DND-41 (cell line): ENCODE results near the gene ZNF275.

Experiments
- ATAC-seq: fragments of 200-7000 bp; cut with Tn5 transposase; 3 replicates; pipeline ENCODE4 v1.9.1; 2021; ENCODE audit warnings: low read depth; ENCODE audit not compliant: insufficient read depth
- DNase-seq: peaks from one replicate; pipeline ENCODE4 v3.0.0-alpha.2; 2020
- H2AFZ ChIP-seq: 2 replicates; pipeline ENCODE4 v1.6.0; 2012; ENCODE audit warnings: low read depth, low read length
- H3K27ac ChIP-seq: 2 replicates; pipeline ENCODE4 v1.5.1; 2012; ENCODE audit warnings: low read length, inconsistent platforms
- H3K27me3 ChIP-seq: fragments of 200-600 bp; sonication (generic); 2 replicates; pipeline ENCODE4 v1.6.0; 2012; ENCODE audit warnings: low read length, mild to moderate bottlenecking, inconsistent platforms; ENCODE audit not compliant: insufficient read depth, poor library complexity
- H3K36me3 ChIP-seq: 2 replicates; pipeline ENCODE4 v1.5.1; 2012; ENCODE audit warnings: low read length, inconsistent platforms; ENCODE audit not compliant: insufficient read depth
- H3K4me1 ChIP-seq: 2 replicates; pipeline ENCODE4 v1.5.1; 2012; ENCODE audit warnings: mild to moderate bottlenecking, low read length; ENCODE audit not compliant: insufficient read depth
- H3K4me2 ChIP-seq: 2 replicates; pipeline ENCODE4 v1.6.0; 2012; ENCODE audit warnings: mild to moderate bottlenecking, moderate library complexity, low read length, inconsistent platforms; ENCODE audit not compliant: insufficient read depth
- H3K4me3 ChIP-seq, 2 experiments: fragments of 200-600 bp in 1 of 2; shearing (Covaris generic) in 1 of 2; 2 replicates each; pipeline ENCODE4 v1.5.1; 2012 to 2016; ENCODE audit warnings: inconsistent platforms in 2 of 2, low read length in 2 of 2, mild to moderate bottlenecking in 2 of 2, low read depth in 1 of 2, moderate library complexity in 1 of 2
- H3K79me2 ChIP-seq: 2 replicates; pipeline ENCODE4 v1.6.0; 2012; ENCODE audit warnings: low read length, inconsistent platforms; ENCODE audit not compliant: insufficient read depth
- H3K9ac ChIP-seq: 2 replicates; pipeline ENCODE4 v1.6.0; 2012; ENCODE audit warnings: low read depth, mild to moderate bottlenecking, inconsistent platforms, low read length, moderate library complexity
- H3K9me3 ChIP-seq: 2 replicates; pipeline ENCODE4 v1.5.1; 2012; ENCODE audit warnings: low read length, moderate library complexity, mild to moderate bottlenecking, inconsistent platforms; ENCODE audit not compliant: insufficient read depth, severe bottlenecking
- H4K20me1 ChIP-seq: 2 replicates; pipeline ENCODE4 v1.6.0; 2012; ENCODE audit warnings: low read length; ENCODE audit not compliant: insufficient read depth
- EZH2 ChIP-seq: IDR thresholded peaks from 3 replicates; pipeline ENCODE4 v1.6.1; 2012; ENCODE audit warnings: borderline replicate concordance, low read depth, mild to moderate bottlenecking, moderate library complexity, low read length, inconsistent platforms; ENCODE audit not compliant: severe bottlenecking
- TF ChIP-seq, protein P1 (sequence below): IDR thresholded peaks from 2 replicates; pipeline ENCODE4 v1.5.1; 2012; ENCODE audit warnings: borderline replicate concordance, low read length, moderate library complexity, mild to moderate bottlenecking; ENCODE audit not compliant: poor library complexity, severe bottlenecking; ENCODE audit errors: extremely low read depth

ZNF275 gene

DNA sequence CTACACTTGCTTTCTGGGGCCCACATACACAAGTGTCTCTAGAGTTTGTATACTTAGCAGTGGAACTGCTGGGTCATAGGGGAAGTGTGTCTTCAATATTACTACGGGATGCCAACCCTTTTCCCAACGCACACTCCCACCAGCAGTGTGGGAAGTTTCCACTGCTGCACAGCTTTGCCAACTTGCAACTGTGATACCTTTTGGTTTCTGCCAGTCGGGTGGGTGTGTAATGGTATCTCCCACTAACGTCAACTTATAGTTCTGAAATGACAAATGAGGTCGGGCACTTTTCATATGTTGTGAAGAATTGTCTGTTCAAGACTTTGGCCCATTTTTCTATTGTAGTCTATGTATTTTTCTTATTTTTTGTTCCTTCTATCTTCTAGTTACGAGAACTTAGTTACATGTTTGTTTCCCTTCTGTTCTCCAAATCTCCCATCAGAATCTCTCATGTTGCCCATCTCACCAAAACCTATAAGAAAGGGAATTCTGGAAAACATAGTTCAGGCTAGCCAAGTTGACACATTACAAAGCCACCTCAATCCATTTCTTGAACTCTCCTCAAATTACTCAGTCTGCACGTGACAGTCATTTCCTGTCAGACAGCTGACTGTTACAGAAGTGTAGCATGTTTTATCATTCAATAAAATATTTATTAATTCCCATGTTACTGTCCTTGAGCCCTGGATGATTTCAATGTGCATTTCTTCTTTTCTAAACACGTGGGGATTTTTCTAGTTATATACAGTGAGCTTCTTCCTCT lies 36.5 kb downstream of the ZNF275 start:
- Histone ChIP-seq H3K4me1 (no peaks in the 10 kb centered on the region), H2AFZ (no peak overlapping the region), H3K4me2 (no peak overlapping the region), H3K9ac (no peak overlapping the region), H3K27ac (no peak overlapping the region), H3K36me3 (no peaks in the 10 kb centered on the region), H3K79me2 (no peaks in the 10 kb centered on the region), H3K27me3 (no peaks in the 10 kb centered on the region), H4K20me1 (no peaks in the 10 kb centered on the region), H3K4me3 (no peak overlapping the region), H3K9me3 (no peaks in the 10 kb centered on the region)
- no peak for ATAC-seq
- DNase-seq: no peak
- TF ChIP-seq, protein P1, sequence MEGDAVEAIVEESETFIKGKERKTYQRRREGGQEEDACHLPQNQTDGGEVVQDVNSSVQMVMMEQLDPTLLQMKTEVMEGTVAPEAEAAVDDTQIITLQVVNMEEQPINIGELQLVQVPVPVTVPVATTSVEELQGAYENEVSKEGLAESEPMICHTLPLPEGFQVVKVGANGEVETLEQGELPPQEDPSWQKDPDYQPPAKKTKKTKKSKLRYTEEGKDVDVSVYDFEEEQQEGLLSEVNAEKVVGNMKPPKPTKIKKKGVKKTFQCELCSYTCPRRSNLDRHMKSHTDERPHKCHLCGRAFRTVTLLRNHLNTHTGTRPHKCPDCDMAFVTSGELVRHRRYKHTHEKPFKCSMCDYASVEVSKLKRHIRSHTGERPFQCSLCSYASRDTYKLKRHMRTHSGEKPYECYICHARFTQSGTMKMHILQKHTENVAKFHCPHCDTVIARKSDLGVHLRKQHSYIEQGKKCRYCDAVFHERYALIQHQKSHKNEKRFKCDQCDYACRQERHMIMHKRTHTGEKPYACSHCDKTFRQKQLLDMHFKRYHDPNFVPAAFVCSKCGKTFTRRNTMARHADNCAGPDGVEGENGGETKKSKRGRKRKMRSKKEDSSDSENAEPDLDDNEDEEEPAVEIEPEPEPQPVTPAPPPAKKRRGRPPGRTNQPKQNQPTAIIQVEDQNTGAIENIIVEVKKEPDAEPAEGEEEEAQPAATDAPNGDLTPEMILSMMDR: no peak
- no peak for TF ChIP-seq EZH2

DNA sequence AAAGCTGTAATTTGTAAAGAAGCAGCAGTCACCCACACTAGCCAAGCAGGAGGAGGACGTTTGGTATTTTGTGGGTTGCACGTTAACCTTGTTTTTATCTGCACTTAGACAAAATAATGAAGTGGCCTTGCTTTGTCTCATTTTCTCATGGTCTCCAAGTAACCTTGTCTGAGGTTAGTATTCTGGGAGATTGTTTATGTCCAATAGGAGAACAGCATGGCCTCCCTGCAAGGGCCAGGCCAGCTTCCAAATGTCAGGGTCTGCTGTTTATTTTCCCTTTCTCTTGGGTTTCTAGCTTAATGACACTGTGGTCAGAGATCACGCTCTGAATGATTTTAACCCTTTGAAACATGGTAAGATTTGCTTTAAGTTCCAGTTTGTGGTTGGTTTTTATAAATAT lies 37.3 kb downstream of the ZNF275 start:
- Histone ChIP-seq H2AFZ (no peak overlapping the region), H3K27ac (no peak overlapping the region), H4K20me1 (no peaks in the 10 kb centered on the region), H3K4me1 (no peaks in the 10 kb centered on the region), H3K4me2 (no peak overlapping the region), H3K9me3 (no peaks in the 10 kb centered on the region), H3K9ac (no peak overlapping the region), H3K36me3 (no peaks in the 10 kb centered on the region), H3K79me2 (no peaks in the 10 kb centered on the region), H3K4me3 (no peak overlapping the region), H3K27me3 (no peaks in the 10 kb centered on the region)
- no peak for DNase-seq
- TF ChIP-seq, protein P1: no peak
- TF ChIP-seq EZH2: no peak
- ATAC-seq: no peak

DNA sequence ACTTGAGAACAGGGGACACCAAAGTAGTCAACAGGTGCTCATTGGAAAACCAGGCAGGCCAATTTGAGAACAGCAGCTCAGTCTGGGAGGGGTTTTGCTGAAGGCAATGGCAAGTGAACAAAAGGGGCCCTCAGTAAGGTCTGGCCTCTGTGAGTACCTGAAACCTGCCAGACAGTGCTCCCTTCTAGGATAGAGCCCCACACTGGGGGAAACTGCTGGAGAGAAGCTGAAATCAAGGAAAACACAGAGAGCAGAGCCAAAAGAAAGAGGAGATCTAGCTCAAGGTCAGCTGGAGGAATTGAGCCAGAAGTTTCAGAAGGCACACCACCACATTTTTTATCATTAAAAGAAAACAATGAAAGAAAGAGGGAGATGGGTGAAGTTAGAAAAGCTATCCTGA lies 39.0 kb downstream of the ZNF275 start:
- Histone ChIP-seq H3K4me3 (no peak overlapping the region), H3K27me3 (no peaks in the 10 kb centered on the region), H3K4me1 (no peaks in the 10 kb centered on the region), H2AFZ (no peak overlapping the region), H3K36me3 (no peaks in the 10 kb centered on the region), H3K79me2 (no peaks in the 10 kb centered on the region), H3K27ac (no peak overlapping the region), H3K9ac (no peak overlapping the region), H4K20me1 (no peaks in the 10 kb centered on the region), H3K9me3 (no peaks in the 10 kb centered on the region), H3K4me2 (no peak overlapping the region)
- DNase-seq (no peak), ATAC-seq (no peak)
- TF ChIP-seq, protein P1: no peak
- TF ChIP-seq EZH2: no peak

DNA sequence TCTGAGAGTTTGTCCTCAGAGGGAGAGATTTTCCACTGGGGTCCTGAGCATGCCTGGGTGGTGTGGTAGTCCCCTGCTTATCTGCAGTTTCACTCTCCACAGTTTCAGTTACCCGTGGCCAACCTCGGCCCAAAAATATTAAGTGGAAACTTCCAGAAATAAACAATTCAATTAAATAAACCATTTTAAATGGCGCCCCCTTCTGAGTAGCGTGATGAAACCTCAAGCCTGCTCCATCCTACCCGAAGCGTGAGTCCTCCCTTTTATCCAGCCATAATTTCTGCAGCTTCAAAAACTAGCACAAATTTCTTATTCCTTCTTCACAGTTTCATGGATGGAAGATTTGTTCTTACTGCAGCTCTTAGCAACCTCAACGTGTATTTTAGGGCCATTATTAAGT lies 40.5 kb downstream of the ZNF275 start:
- TF ChIP-seq, protein P1: no peak
- TF ChIP-seq EZH2: no peak
- ATAC-seq: no peak
- H3K9ac ChIP-seq: no peak overlapping the region
- no peaks in the 10 kb centered on the region for H3K4me1 ChIP-seq
- H3K9me3 ChIP-seq: no peaks in the 10 kb centered on the region
- no peaks in the 10 kb centered on the region for H3K36me3 ChIP-seq
- H3K4me2 ChIP-seq: no peak overlapping the region
- no peak overlapping the region for H3K4me3 ChIP-seq
- H3K79me2 ChIP-seq: no peaks in the 10 kb centered on the region
- H3K27ac ChIP-seq: no peak overlapping the region
- H4K20me1 ChIP-seq: no peaks in the 10 kb centered on the region
- H3K27me3 ChIP-seq: no peaks in the 10 kb centered on the region
- no peak overlapping the region for H2AFZ ChIP-seq
- no peak for DNase-seq
